COLO829 (cell line): Measurements from ENCODE around the gene CACFD1.

Experiments
- DNase-seq: peaks from one replicate; pipeline ENCODE4 v3.0.0; 2012; ENCODE audit warnings: low spot score

The CACFD1 gene

GRCh38 chr9:133484671-133485437 lies 25.1 kb downstream of the CACFD1 start:
- no peak for DNase-seq

- DNase-seq: no peak
These were observed 25.9 kb downstream of the CACFD1 start for GRCh38 chr9:133485531-133486260.

- DNase-seq: no peak
These were observed 27.6 kb downstream of the CACFD1 start for GRCh38 chr9:133487331-133487725.

GRCh38 chr9:133488686-133489252 lies 29.0 kb downstream of the CACFD1 start:
- DNase-seq: no peak

GRCh38 chr9:133489253-133490190 lies 29.7 kb downstream of the CACFD1 start:
- DNase-seq: no peak

GRCh38 chr9:133490201-133490681 lies 30.5 kb downstream of the CACFD1 start:
- DNase-seq: no peak

- DNase-seq: no peak
These were observed 31.3 kb downstream of the CACFD1 start for GRCh38 chr9:133490865-133491655.

- DNase-seq: no peak
These were observed 31.8 kb downstream of the CACFD1 start for GRCh38 chr9:133491656-133491925.

GRCh38 chr9:133492061-133493021 lies 32.6 kb downstream of the CACFD1 start:
- DNase-seq: no peak

GRCh38 chr9:133493428-133493827 lies 33.6 kb downstream of the CACFD1 start:
- DNase-seq: no peak

- DNase-seq: no peak
These were observed 34.2 kb downstream of the CACFD1 start for GRCh38 chr9:133493845-133494540.

GRCh38 chr9:133494636-133495326 lies 35.0 kb downstream of the CACFD1 start:
- DNase-seq: no peak

GRCh38 chr9:133495327-133496293 lies 35.8 kb downstream of the CACFD1 start:
- no peak for DNase-seq

- no peak for DNase-seq
These were observed 37.4 kb downstream of the CACFD1 start for GRCh38 chr9:133496861-133497842.

- no peak for DNase-seq
These were observed 39.5 kb downstream of the CACFD1 start for GRCh38 chr9:133499132-133499891.

GRCh38 chr9:133499892-133500270 lies 40.1 kb downstream of the CACFD1 start:
- no peak for DNase-seq
